HFFc6 (cell line): ENCODE measurements around the gene KIF25. TPM values are rescaled to one million over a fixed set of nuclear protein-coding genes. Genes with fewer than 3 reads are reported as not detected.

Source experiments
- DNase-seq: peaks from one replicate; pipeline ENCODE4 v3.0.0-alpha.2; 2018
- H3K27ac Mint-ChIP-seq: 2 replicates; pipeline ENCODE4 v1.8.0; 2020; ENCODE audit warnings: mild to moderate bottlenecking, mixed read lengths
- H3K27me3 Mint-ChIP-seq: 2 replicates; pipeline ENCODE4 v1.8.0; 2021; ENCODE audit warnings: mild to moderate bottlenecking, moderate library complexity, mixed read lengths; ENCODE audit not compliant: insufficient read depth
- H3K36me3 Mint-ChIP-seq: 2 replicates; pipeline ENCODE4 v1.8.0; 2021; ENCODE audit warnings: low read depth, mixed read lengths
- H3K4me1 Mint-ChIP-seq: 2 replicates; pipeline ENCODE4 v1.8.0; 2020; ENCODE audit warnings: low read depth, mixed read lengths
- H3K4me3 Mint-ChIP-seq: 2 replicates; pipeline ENCODE4 v1.8.0; 2020; ENCODE audit warnings: mild to moderate bottlenecking, moderate library complexity, mixed read lengths
- H3K9me3 Mint-ChIP-seq: 2 replicates; pipeline ENCODE4 v1.8.0; 2020; ENCODE audit warnings: mild to moderate bottlenecking, mixed read lengths
- CTCF ChIP-seq: fragments of 200-600 bp; sonication (generic); IDR thresholded peaks from 2 replicates; pipeline ENCODE4 v1.5.0; 2021; ENCODE audit warnings: antibody characterized with exemption, mild to moderate bottlenecking
- total RNA-seq, 6 experiments: library from RNA; stranded (reverse); fragmentation: NEBNext Ultra II Directional; extraction: Animal tissue kit (Norgen Biotek cat#: 25700); gene quantifications; 2 replicates in 1 of 6; 3 replicates in 5 of 6; pipeline ENCODE4 v1.2.3, GENCODE V29; 2021

KIF25 gene
- total RNA-seq, 6 experiments from 2014 or later, result not detected

DNA sequence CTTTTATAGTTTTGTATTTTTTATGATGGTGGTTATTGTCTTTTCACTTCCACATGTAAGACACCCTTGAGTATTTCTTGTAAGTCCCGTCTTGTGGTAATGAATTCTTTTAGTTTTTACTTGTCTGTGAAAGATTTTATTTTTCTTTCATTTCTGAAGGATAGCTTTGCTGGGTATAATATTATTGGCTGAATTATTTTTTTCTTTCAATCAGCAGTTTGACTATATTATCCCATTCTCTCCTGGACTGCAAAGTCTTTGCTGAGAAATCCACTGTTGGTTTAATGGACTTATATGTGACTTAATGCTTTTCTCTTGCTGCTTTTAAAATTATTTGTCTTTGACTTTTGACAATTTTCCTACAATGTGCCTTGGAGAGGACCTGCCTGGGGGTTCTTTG lies 13.8 kb downstream of the KIF25 start:
- H3K4me1 Mint-ChIP-seq, result peaks cover 20% of the 10 kb centered on the region
- no peak overlapping the region for H3K27ac Mint-ChIP-seq
- no peak overlapping the region for H3K4me3 Mint-ChIP-seq
- peaks cover 28% of the 10 kb centered on the region for H3K27me3 Mint-ChIP-seq
- peaks cover 66% of the 10 kb centered on the region for H3K9me3 Mint-ChIP-seq
- TF ChIP-seq CTCF, result no peak
- peaks cover 49% of the 10 kb centered on the region for H3K36me3 Mint-ChIP-seq
- DNase-seq, result no peak

GRCh38 chr6:168012431-168013249 lies 15.2 kb downstream of the KIF25 start:
- peaks cover 73% of the 10 kb centered on the region for H3K9me3 Mint-ChIP-seq
- no peak overlapping the region for H3K4me3 Mint-ChIP-seq
- no peak overlapping the region for H3K27ac Mint-ChIP-seq
- peaks cover 54% of the 10 kb centered on the region for H3K36me3 Mint-ChIP-seq
- peaks cover 41% of the 10 kb centered on the region for H3K27me3 Mint-ChIP-seq
- no peak for DNase-seq
- TF ChIP-seq CTCF, result no peak
- peaks cover 16% of the 10 kb centered on the region for H3K4me1 Mint-ChIP-seq

GRCh38 chr6:168013250-168013915 lies 15.9 kb downstream of the KIF25 start:
- peaks cover 70% of the 10 kb centered on the region for H3K9me3 Mint-ChIP-seq
- no peak for TF ChIP-seq CTCF
- H3K27ac Mint-ChIP-seq, result no peak overlapping the region
- H3K27me3 Mint-ChIP-seq, result peaks cover 46% of the 10 kb centered on the region
- H3K4me3 Mint-ChIP-seq, result no peak overlapping the region
- DNase-seq, result no peak
- peaks cover 54% of the 10 kb centered on the region for H3K36me3 Mint-ChIP-seq
- peaks cover 10% of the 10 kb centered on the region for H3K4me1 Mint-ChIP-seq

DNA sequence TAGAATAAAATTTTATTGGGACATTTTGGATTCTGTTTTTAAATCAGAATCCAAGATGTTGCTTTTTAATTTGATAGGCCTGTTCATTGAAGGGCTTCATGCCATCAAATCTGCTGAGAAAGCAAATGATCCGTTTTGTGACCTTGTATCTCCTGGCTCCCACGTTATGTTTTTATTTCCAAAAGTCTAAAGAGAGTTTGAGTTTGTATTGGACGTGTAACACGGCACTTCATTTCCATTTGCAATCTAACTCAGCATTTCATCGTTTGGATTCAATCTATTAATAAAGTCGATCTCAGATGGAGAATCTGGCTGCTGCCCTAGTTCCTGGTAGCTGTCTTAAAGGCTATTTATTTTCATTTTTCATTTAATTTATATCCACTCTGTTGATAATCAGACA lies 17.0 kb downstream of the KIF25 start:
- Mint-ChIP-seq H3K4me1 (peaks cover 8% of the 10 kb centered on the region), H3K4me3 (no peak overlapping the region), H3K27me3 (peaks cover 51% of the 10 kb centered on the region), H3K27ac (no peak overlapping the region), H3K9me3 (peaks cover 62% of the 10 kb centered on the region), H3K36me3 (peaks cover 54% of the 10 kb centered on the region)
- no peak for TF ChIP-seq CTCF
- DNase-seq, result no peak

GRCh38 chr6:168015009-168015408 lies 17.5 kb downstream of the KIF25 start:
- no peak for DNase-seq
- Mint-ChIP-seq H3K27ac (no peak overlapping the region), H3K36me3 (peaks cover 50% of the 10 kb centered on the region), H3K9me3 (peaks cover 58% of the 10 kb centered on the region), H3K4me1 (peaks cover 8% of the 10 kb centered on the region), H3K27me3 (peaks cover 57% of the 10 kb centered on the region), H3K4me3 (no peak overlapping the region)
- TF ChIP-seq CTCF, result no peak
